ENCODE data around the gene GCA. TPM values are rescaled to one million over a fixed set of nuclear protein-coding genes. Genes with fewer than 3 reads are reported as not detected.

The GCA gene
- total and polyA plus RNA-seq, 2 of the 8 experiments (the other 6 are each of a cell fraction or from before 2014, with no cell fraction given): 37.4 to 42.0 TPM

DNA sequence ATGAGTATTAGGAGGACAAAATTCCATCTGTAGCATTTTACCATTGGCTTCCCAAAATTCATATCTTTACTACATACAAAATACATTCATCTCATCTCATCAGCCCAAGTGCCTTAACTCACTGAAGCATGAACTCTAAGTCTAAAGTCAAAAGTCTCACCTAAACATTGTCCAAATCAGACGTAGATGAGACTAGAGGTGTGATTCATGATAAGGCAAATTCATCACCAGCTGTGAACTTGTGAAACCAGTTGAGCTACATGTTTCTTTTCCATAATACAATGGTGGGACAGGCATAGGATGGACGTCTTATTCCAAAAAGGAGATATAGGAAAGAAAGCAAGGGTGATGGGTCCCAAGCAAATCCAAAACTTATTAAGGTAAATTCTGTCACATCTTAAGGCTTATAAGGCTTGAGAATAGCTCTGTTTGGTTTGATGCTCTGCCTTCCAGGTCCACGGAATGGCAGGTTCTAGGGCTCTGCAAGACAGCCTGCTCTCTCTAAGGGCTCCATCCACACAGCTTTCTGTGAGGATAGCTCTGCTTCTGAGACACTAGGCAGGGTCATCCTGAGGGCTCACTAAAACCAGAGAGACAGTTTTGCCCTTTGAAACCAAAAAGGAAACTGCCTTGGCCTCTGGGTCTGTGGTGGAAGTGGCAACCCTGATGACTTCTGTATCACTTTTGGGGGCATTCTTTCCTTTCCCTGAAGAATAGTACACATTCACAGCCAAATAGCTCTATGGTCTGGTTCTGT lies 35.0 kb upstream of the GCA start:
- Histone ChIP-seq H4K8ac (ENCODE audit: extremely low read depth, insufficient read depth, low read length) (no peak overlapping the region), H3K27me3 (replicated peaks in 1 of 4; ENCODE audit: control insufficient read depth in 3 of 4, extremely low read depth in 1 of 4, insufficient read depth in 3 of 4, low read length in 3 of 4) (no peaks in the 10 kb centered on the region), H3K4me3 (ENCODE audit: extremely low read depth in 1 of 4, insufficient read depth in 2 of 4, low read depth in 3 of 4, low read length in 4 of 4) (no peak overlapping the region), H2AFZ (ENCODE audit: low read length) (no peak overlapping the region), H3K79me1 (ENCODE audit: low read depth, low read length) (no peaks in the 10 kb centered on the region), H3K9ac (replicated peaks in 1 of 4; ENCODE audit: extremely low read depth in 1 of 4, low read depth in 3 of 4, low read length in 3 of 4) (no peak overlapping the region), H2BK12ac (ENCODE audit: low read depth, low read length) (no peak overlapping the region), H3K4ac (replicated peaks; ENCODE audit: insufficient read length, low read depth, low read length) (no peak overlapping the region), H3K23ac (ENCODE audit: insufficient read length) (no peak overlapping the region), H3K23me2 (ENCODE audit: low read depth, low read length) (no peaks in the 10 kb centered on the region), H2BK20ac (ENCODE audit: low read length) (no peak overlapping the region), H3K9me3 (ENCODE audit: insufficient read depth in 2 of 2, low read depth in 1 of 2, low read length in 1 of 2) (no peaks in the 10 kb centered on the region), H3K4me1 (replicated peaks in 1 of 4; ENCODE audit: control insufficient read depth in 3 of 4, insufficient read depth in 4 of 4, low read length in 3 of 4) (no peaks in the 10 kb centered on the region), H2BK120ac (replicated peaks; ENCODE audit: low read depth, low read length) (no peak overlapping the region), H2BK5ac (ENCODE audit: low read depth, low read length) (no peak overlapping the region), H3K27ac (ENCODE audit: low read depth, low read length) (no peak overlapping the region), H3K36me3 (ENCODE audit: control insufficient read depth in 2 of 4, insufficient read depth in 4 of 4, low read length in 3 of 4) (no peaks in the 10 kb centered on the region), H2AK5ac (ENCODE audit: low read depth, low read length) (no peak overlapping the region), H4K91ac (replicated peaks; ENCODE audit: insufficient read length, low read length) (no peak overlapping the region), H3K79me2 (ENCODE audit: control insufficient read depth in 1 of 2, insufficient read depth in 2 of 2, low read length in 2 of 2) (no peaks in the 10 kb centered on the region), H3K18ac (ENCODE audit: extremely low read depth, low read length) (no peak overlapping the region), H3K4me2 (ENCODE audit: insufficient read depth in 1 of 2, low read depth in 2 of 2, low read length in 2 of 2) (no peak overlapping the region), H3K14ac (ENCODE audit: insufficient read length) (no peak overlapping the region), H2BK15ac (ENCODE audit: low read length) (no peak overlapping the region), H4K5ac (ENCODE audit: insufficient read length, low read depth, low read length) (no peak overlapping the region), H4K20me1 (replicated peaks in 1 of 2; ENCODE audit: control insufficient read depth in 1 of 2, insufficient read depth in 2 of 2, low read length in 2 of 2) (no peaks in the 10 kb centered on the region), H3K56ac (replicated peaks; ENCODE audit: insufficient read length, low read depth, low read length) (no peak overlapping the region)
- FAIRE-seq (no peak), DNase-seq (ENCODE audit: low read depth in 1 of 2, low spot score in 2 of 2) (no peak)
- ChIA-PET CTCF (ENCODE audit: partially characterized antibody) (interaction anchor here (1.6 to 5.9 kb wide), 5 partner anchors 8 to 25 kb away, joined by 5 to 39 read pairs (median 6); partner anchors contain the start of gene IFIH1), POLR2A (ENCODE audit: partially characterized antibody) (no interaction called here)
- 91% methylated on average over 3 of the region's 3 CpGs; no CpG with 5 or more reads in 1 of the 2 experiments for WGBS, 2 experiments (ENCODE audit: extremely low coverage in 1 of 2, insufficient coverage in 1 of 2, insufficient read length in 1 of 2, insufficient replicate concordance in 2 of 2, low coverage in 1 of 2, low lambda C conversion rate in 2 of 2, missing lambda C conversion rate in 1 of 2)
- TF ChIP-seq KDM4A (IDR thresholded peaks at IDR 0.05; ENCODE audit: low read depth, low read length, severe bottlenecking) (no peak), CTBP2 (IDR thresholded peaks at IDR 0.05; ENCODE audit: borderline replicate concordance, insufficient read depth, insufficient read length, low read length) (no peak), SP4 (IDR thresholded peaks at IDR 0.05; ENCODE audit: low read length) (no peak), SIRT6 (IDR thresholded peaks at IDR 0.05; ENCODE audit: low read length) (no peak), SP1 (IDR thresholded peaks at IDR 0.05; ENCODE audit: low read depth, low read length) (no peak), RAD21 (IDR thresholded peaks at IDR 0.05 in 1 of 2, conservative IDR thresholded peaks at IDR 0.05 in 1 of 2; ENCODE audit: low read depth in 2 of 2, low read length in 2 of 2) (no peak), CHD1 (IDR thresholded peaks at IDR 0.05; ENCODE audit: low read depth, low read length) (no peak), GABPA (IDR thresholded peaks at IDR 0.05; ENCODE audit: borderline replicate concordance, insufficient read depth, low read length) (no peak), POLR2A (IDR thresholded peaks at IDR 0.05; ENCODE audit: control extremely low read depth in 1 of 2, low read depth in 2 of 2, low read length in 2 of 2) (no peak), JUN (IDR thresholded peaks at IDR 0.05; ENCODE audit: low read depth, low read length) (no peak), EP300 (IDR thresholded peaks at IDR 0.05; ENCODE audit: borderline replicate concordance in 1 of 2, low read depth in 2 of 2, low read length in 2 of 2) (no peak)
- TF ChIP-seq, protein P1, sequence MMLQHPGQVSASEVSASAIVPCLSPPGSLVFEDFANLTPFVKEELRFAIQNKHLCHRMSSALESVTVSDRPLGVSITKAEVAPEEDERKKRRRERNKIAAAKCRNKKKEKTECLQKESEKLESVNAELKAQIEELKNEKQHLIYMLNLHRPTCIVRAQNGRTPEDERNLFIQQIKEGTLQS (IDR thresholded peaks at IDR 0.05; ENCODE audit: insufficient read depth, low read depth, low read length): no peak

Measured in H1 (cell line).